Stomach (tissue), 9 donors: Measurements from ENCODE around the gene ATP5MK. TPM values are rescaled to one million over a fixed set of nuclear protein-coding genes. Genes with fewer than 3 reads are reported as not detected.

Source experiments
- DNase-seq, 2 donors: peaks; one replicate each; pipeline versions ENCODE4 v3.0.0 to v3.0.0-alpha.2; 2013 to 2019
- H3K27ac ChIP-seq, 5 donors: fragments of 200-600 bp in 4 of 5; sonication (generic) in 4 of 5; one replicate each; pipeline ENCODE4 v1.5.1; 2013 to 2019; ENCODE audit warnings: mild to moderate bottlenecking in 1 of 5, moderate library complexity in 1 of 5
- H3K27me3 ChIP-seq, 3 donors: fragments of 200-600 bp; sonication (generic); one replicate each; pipeline ENCODE4 v1.5.1; 2017 to 2019; ENCODE audit warnings: mixed run types in 1 of 3
- H3K36me3 ChIP-seq, 4 donors: fragments of 200-600 bp; sonication (generic); 1 replicate in 3 of 4; 2 replicates in 1 of 4; pipeline ENCODE4 v1.5.1; 2016 to 2019
- H3K4me1 ChIP-seq, 4 donors: fragments of 200-600 bp; sonication (generic); one replicate each; pipeline ENCODE4 v1.5.1; 2016 to 2019
- H3K4me3 ChIP-seq, 4 donors: fragments of 200-600 bp; sonication (generic) in 3 of 4; one replicate each; pipeline ENCODE4 v1.5.1; 2016 to 2019; ENCODE audit warnings: mild to moderate bottlenecking in 1 of 4
- H3K9me3 ChIP-seq, 4 donors: fragments of 200-600 bp; sonication (generic); one replicate each; pipeline ENCODE4 v1.5.1; 2016 to 2019
- CTCF ChIP-seq, 7 experiments: fragments of 450-650 bp in 4 of 7; fragments of 200-600 bp in 3 of 7; sonication (generic) in 3 of 7; IDR thresholded peaks; one replicate each; pipeline ENCODE4 v1.5.1; 2016 to 2019; ENCODE audit warnings: antibody characterized with exemption in 7 of 7, control low read depth in 2 of 7, mild to moderate bottlenecking in 1 of 7
- EP300 ChIP-seq: sonication (generic); formaldehyde crosslinking; IDR thresholded peaks from one replicate; pipeline ENCODE4 v1.6.1; 2017; ENCODE audit warnings: antibody characterized with exemption
- POLR2A ChIP-seq, 4 donors: fragments of 450-650 bp; IDR thresholded peaks; one replicate each; pipeline ENCODE4 v1.6.1; 2016; ENCODE audit warnings: antibody characterized with exemption in 4 of 4, control low read depth in 2 of 4, mild to moderate bottlenecking in 1 of 4, moderate library complexity in 1 of 4
- POLR2AphosphoS5 ChIP-seq, 3 donors: sonication (generic); formaldehyde crosslinking; IDR thresholded peaks; one replicate each; pipeline ENCODE4 v1.6.1; 2016; ENCODE audit warnings: antibody characterized with exemption in 3 of 3
- WGBS, 5 donors: extraction: QIAGEN DNeasy Blood & Tissue Kit in 3 of 5; methylation state at CpG; one replicate each; pipeline versions ENCODE4 v1.1.5 to v1.1.7; 2013 to 2018; 5-methylcytosine and 5-hydroxymethylcytosine counted together
- intact Hi-C: fragments of 100-400 bp; cut with DNase I; formaldehyde crosslinking; loops from one replicate; pipeline ENCODE4 v1.15.1; 2023; ENCODE audit warnings: low total_unique reads
- polyA plus RNA-seq, 3 donors: library from polyadenylated mRNA; stranded (reverse); fragments of 200-250 nt; gene quantifications; one replicate each; pipeline ENCODE4 v1.2.3, GENCODE V29; 2013
- total RNA-seq, 5 donors: library from RNA; depleted of rRNA; stranded (reverse); fragments of >200 nt; gene quantifications; one replicate each; pipeline versions ENCODE4 v1.1.0 to v1.2.3, GENCODE V29; 2014 to 2016
- donor health status: healthy with polysubstance abuse.
- donor health status: Bipolar disorder and iron deficiency.
- donor health status: healthy.

Gene ATP5MK
- total and polyA plus RNA-seq, 8 donors = 26.4 to 1,448 (median 374) TPM

- intact Hi-C loops = no loop called here
- Histone ChIP-seq H3K36me3 (peaks cover 25 to 49% (median 48%) of the 10 kb centered on the region in 4 donors), H3K9me3 (no peaks in the 10 kb centered on the region), H3K27ac (peak overlapping the region in 1 of 5 donors; percentile 89), H3K27me3 (no peaks in the 10 kb centered on the region), H3K4me3 (peak overlapping the region; percentile 78 to 96 (median 89)), H3K4me1 (peaks cover 25 to 53% (median 43%) of the 10 kb centered on the region in 4 donors)
- TF ChIP-seq CTCF (IDR thresholded peaks at IDR 0.05) (no peak), EP300 (no peak), POLR2AphosphoS5 (IDR thresholded peaks at IDR 0.05) (no peak), POLR2A (IDR thresholded peaks at IDR 0.05) (no peak)
- DNase-seq = peak in 1 of 2 donors; percentile 6
- 31 to 59% (median 44%) methylated on average over 19 of the region's 19 CpGs for WGBS, 5 donors
Observed at GRCh38 chr10:103397191-103397825, 1.0 kb upstream of the ATP5MK start.

GRCh38 chr10:103396789-103397087 lies 463 bp upstream of the ATP5MK start:
- H3K36me3 ChIP-seq = peaks cover 25 to 49% (median 46%) of the 10 kb centered on the region in 4 donors
- H3K27ac ChIP-seq = peak overlapping the region; percentile 77 to 90 (median 88)
- WGBS, 5 donors = 0 to 1% (median 1%) methylated on average over 8 of the region's 8 CpGs
- intact Hi-C loops = no loop called here
- H3K9me3 ChIP-seq = no peaks in the 10 kb centered on the region
- no peaks in the 10 kb centered on the region for H3K27me3 ChIP-seq
- no peak for DNase-seq
- H3K4me1 ChIP-seq = peaks cover 25 to 53% (median 43%) of the 10 kb centered on the region in 4 donors
- H3K4me3 ChIP-seq = peak overlapping the region; percentile 78 to 96 (median 89)
- no peak for TF ChIP-seq EP300

GRCh38 chr10:103395754-103396066 lies 565 bp downstream of the ATP5MK start:
- peaks cover 32 to 49% (median 46%) of the 10 kb centered on the region in 4 donors for H3K36me3 ChIP-seq
- H3K27me3 ChIP-seq = no peaks in the 10 kb centered on the region
- DNase-seq = no peak
- H3K4me1 ChIP-seq = peaks cover 25 to 53% (median 43%) of the 10 kb centered on the region in 4 donors
- H3K4me3 ChIP-seq = peak overlapping the region; percentile 78 to 96 (median 89)
- TF ChIP-seq POLR2AphosphoS5 (IDR thresholded peaks at IDR 0.05) (no peak), POLR2A (IDR thresholded peaks at IDR 0.05) (no peak), EP300 (no peak), CTCF (IDR thresholded peaks at IDR 0.05) (no peak)
- H3K27ac ChIP-seq = peak overlapping the region; percentile 81 to 90 (median 88)
- intact Hi-C loops = no loop called here
- WGBS, 5 donors = 1 to 4% (median 3%) methylated on average over 11 of the region's 11 CpGs
- H3K9me3 ChIP-seq = no peaks in the 10 kb centered on the region

GRCh38 chr10:103394180-103394579 lies 2.1 kb downstream of the ATP5MK start:
- no peaks in the 10 kb centered on the region for H3K27me3 ChIP-seq
- no peak for TF ChIP-seq EP300
- TF ChIP-seq POLR2A (IDR thresholded peaks at IDR 0.05) = no peak
- H3K27ac ChIP-seq = no peak overlapping the region
- no peak overlapping the region for H3K4me3 ChIP-seq
- peaks cover 33 to 49% (median 46%) of the 10 kb centered on the region in 4 donors for H3K36me3 ChIP-seq
- peaks cover 25 to 53% (median 43%) of the 10 kb centered on the region in 4 donors for H3K4me1 ChIP-seq
- 88 to 91% (median 89%) methylated on average over 14 of the region's 14 CpGs for WGBS, 5 donors
- no peak for DNase-seq
- intact Hi-C loops = no loop called here
- no peaks in the 10 kb centered on the region for H3K9me3 ChIP-seq

- Histone ChIP-seq H3K4me1 (no peaks in the 10 kb centered on the region), H3K27ac (no peak overlapping the region), H3K9me3 (no peaks in the 10 kb centered on the region), H3K36me3 (peaks cover 24 to 98% (median 93%) of the 10 kb centered on the region in 4 donors), H3K4me3 (no peak overlapping the region), H3K27me3 (no peaks in the 10 kb centered on the region)
- DNase-seq = no peak
- WGBS, 5 donors = 91 to 95% (median 95%) methylated on average over 5 of the region's 5 CpGs
- intact Hi-C loops = no loop called here
- TF ChIP-seq EP300 = no peak
Observed at GRCh38 chr10:103382769-103383168, 13.5 kb downstream of the ATP5MK start.

GRCh38 chr10:103374263-103374662 lies 22.0 kb downstream of the ATP5MK start:
- H3K27ac ChIP-seq = no peak overlapping the region
- H3K27me3 ChIP-seq = no peaks in the 10 kb centered on the region
- TF ChIP-seq EP300 (no peak), POLR2A (IDR thresholded peaks at IDR 0.05) (no peak), POLR2AphosphoS5 (IDR thresholded peaks at IDR 0.05) (no peak), CTCF (IDR thresholded peaks at IDR 0.05) (no peak)
- H3K4me1 ChIP-seq = peaks cover 4 to 17% (median 12%) of the 10 kb centered on the region in 4 donors
- DNase-seq = no peak
- H3K36me3 ChIP-seq = peaks cover 20 to 63% (median 54%) of the 10 kb centered on the region in 4 donors
- no peak overlapping the region for H3K4me3 ChIP-seq
- WGBS, 5 donors = 91 to 96% (median 92%) methylated on average over 5 of the region's 5 CpGs
- intact Hi-C loops = no loop called here
- H3K9me3 ChIP-seq = no peaks in the 10 kb centered on the region
